Kidney tubule cell (primary cell): ENCODE results near the gene B9D1.
"Not testable (repeated sequence)": the region's sequence is repeated elsewhere in the genome, so short reads cannot be mapped to it uniquely, and the experiment has no call there.

Experiments used
- DNase-seq: peaks from one replicate; pipeline ENCODE4 v3.0.0-alpha.2; 2018; ENCODE audit warnings: low spot score

The B9D1 gene

GRCh38 chr17:19359151-19359550, 3.4 kb downstream of the B9D1 start:
- DNase-seq, result no peak

DNA sequence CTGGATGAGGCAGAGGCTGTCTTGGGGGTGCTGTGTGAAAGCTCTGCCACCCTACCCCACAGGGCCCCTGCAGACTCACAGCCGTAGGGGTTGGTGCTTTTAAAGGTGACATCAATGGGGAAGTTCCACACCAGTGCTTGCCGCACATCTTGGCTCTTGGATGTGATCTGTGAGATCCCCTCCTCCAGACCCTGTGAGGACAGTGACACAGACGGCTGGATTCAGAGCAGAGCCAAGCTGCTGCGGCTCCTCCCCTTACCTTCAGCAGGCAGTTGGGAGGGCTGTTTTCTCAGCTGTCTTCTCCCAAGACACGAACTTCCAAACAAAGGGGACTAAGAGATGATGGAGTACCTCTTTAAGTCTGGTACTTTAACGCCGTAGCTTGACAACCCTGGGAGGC, 4.8 kb downstream of the B9D1 start:
- DNase-seq, result no peak

GRCh38 chr17:19357351-19357750, 5.2 kb downstream of the B9D1 start:
- DNase-seq, result no peak

GRCh38 chr17:19354748-19355147, 7.8 kb downstream of the B9D1 start:
- DNase-seq, result no peak

GRCh38 chr17:19353401-19353800, 9.1 kb downstream of the B9D1 start:
- not testable (repeated sequence) for DNase-seq

GRCh38 chr17:19348806-19349205, 13.7 kb downstream of the B9D1 start:
- DNase-seq, result no peak

- no peak for DNase-seq
Observed at GRCh38 chr17:19348081-19348650, 14.4 kb downstream of the B9D1 start.

DNA sequence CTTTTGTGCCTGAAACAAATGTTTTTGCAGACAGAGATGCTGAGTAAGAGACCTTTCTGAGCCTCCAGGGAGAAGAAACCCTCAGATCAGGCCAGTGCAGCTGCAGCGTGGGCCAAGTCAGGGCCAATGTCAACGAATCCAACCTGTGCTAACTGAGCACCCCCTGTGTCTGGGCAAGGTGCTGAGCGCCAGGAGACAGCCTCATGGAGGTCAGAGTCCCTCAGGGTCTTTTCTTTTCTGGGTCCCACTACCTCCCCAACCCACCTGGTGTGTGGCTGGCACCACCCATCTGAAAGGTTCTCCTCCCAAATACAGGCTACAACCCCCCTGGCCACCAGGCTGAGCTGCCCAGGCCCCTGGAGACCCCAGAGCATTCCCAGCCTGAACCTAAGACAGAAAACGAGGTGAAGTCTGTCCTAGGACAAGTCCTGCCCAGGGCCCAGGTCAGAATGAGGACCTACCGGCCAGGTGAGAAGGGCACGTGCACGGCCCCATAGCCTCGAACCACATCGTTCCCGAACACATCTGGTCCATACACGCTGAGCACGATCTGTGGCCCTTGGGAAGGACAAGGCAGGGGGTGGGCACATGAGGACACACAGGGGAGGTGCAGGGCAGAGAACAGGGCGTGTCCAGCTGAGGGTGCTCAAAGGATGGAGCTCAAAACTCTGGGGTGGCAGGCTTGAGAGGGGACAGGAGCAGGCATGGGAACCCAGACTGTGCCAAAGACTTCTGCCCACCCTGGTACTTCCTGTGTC, 15.0 kb downstream of the B9D1 start:
- DNase-seq, result no peak

- peak; percentile 35 for DNase-seq
Observed at GRCh38 chr17:19346351-19347255, 15.9 kb downstream of the B9D1 start.

GRCh38 chr17:19345486-19346350, 16.8 kb downstream of the B9D1 start:
- DNase-seq, result no peak

DNA sequence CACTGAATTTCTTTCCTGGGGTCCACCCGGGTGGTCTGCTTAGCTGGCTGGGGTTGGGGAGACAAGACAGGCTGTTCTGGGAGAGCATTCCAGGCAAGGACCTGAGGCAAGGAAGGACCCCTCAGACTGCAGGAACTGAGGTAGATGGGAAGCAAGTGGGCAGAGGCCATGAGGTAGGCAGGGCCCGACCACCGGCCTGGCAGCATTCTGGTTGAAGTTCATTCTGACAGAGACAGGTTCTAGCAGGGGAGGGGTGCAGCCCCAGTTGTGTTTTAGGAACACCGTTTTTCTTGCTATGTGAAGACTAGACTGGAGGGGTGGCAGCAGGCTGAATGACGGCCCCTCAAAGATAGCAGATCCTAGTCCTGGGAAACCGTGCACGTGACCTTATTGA, 17.5 kb downstream of the B9D1 start:
- no peak for DNase-seq

- no peak for DNase-seq
Observed at GRCh38 chr17:19344311-19345066, 18.0 kb downstream of the B9D1 start.

DNA sequence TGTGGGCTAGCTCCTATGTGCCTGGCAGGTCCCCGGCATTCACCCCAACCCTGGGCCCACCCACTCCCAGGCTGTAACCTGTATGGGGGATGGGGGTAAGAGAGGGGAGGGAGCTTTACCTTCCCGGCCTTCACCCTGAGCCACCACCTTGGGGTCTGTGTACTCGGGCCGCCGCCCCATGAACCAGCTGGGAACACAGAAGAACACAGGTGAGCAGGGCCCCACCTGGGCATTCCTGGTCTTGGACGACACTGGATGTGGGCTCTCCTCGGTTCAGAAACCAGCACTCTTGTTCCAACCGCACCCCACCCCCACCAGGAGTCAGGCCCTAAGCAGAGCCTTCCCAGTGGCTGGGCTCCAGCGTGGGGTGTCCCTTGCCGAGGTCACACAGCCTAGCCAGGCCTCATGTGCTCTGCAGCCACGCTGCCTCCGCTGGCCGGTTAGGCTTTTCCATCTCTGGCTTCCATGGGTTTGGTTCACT, 18.8 kb downstream of the B9D1 start:
- DNase-seq, result no peak

DNA sequence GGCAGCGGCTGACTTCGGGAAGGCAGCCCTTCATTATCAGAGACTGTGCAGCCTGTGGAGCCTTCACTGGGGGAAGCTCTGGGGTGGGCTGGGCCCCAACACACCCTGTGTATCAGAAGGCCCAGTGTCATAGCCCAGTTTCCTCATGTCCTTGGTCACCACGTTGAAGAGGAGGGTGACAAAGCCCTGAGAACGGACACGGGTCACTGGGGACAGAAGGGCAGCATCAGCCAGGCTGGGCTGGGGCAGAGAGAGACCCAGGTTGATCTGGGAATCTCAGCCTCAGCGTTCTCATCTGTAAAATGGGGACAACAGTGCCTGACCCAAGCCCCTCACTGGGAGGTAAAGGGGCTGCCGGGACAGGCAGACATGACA, 19.3 kb downstream of the B9D1 start:
- DNase-seq, result no peak

- DNase-seq, result no peak
Observed at GRCh38 chr17:19342611-19343255, 19.8 kb downstream of the B9D1 start.

- no peak for DNase-seq
Observed at GRCh38 chr17:19341641-19342610, 20.6 kb downstream of the B9D1 start.

- no peak for DNase-seq
Observed at GRCh38 chr17:19341211-19341631, 21.3 kb downstream of the B9D1 start.

GRCh38 chr17:19339341-19339815, 23.1 kb downstream of the B9D1 start:
- no peak for DNase-seq
